Measurements from ENCODE around the gene GPR146. TPM values are rescaled to one million over a fixed set of nuclear protein-coding genes. Genes with fewer than 3 reads are reported as not detected.

The GPR146 gene
- total RNA-seq, 1 donor from 2014 or later = 1.2 TPM

GRCh38 chr7:1014681-1015080 lies 29.7 kb upstream of the GPR146 start:
- DNase-seq (ENCODE audit: extremely low spot score, unreplicated experiment) = no peak
- H3K36me3 Mint-ChIP-seq = peaks cover 4% of the 10 kb centered on the region
- TF ChIP-seq CTCF (conservative IDR thresholded peaks at IDR 0.05) = no peak
- H3K4me3 Mint-ChIP-seq = no peak overlapping the region
- peaks cover 10% of the 10 kb centered on the region for H3K4me1 Mint-ChIP-seq (ENCODE audit: unreplicated experiment)
- H3K27me3 Mint-ChIP-seq = no peaks in the 10 kb centered on the region
- no peak overlapping the region for H3K27ac Mint-ChIP-seq
- no peaks in the 10 kb centered on the region for H3K9me3 Mint-ChIP-seq

GRCh38 chr7:1015196-1016121 lies 28.9 kb upstream of the GPR146 start:
- Mint-ChIP-seq H3K4me3 (no peak overlapping the region), H3K4me1 (ENCODE audit: unreplicated experiment) (peaks cover 10% of the 10 kb centered on the region), H3K36me3 (peaks cover 4% of the 10 kb centered on the region), H3K27me3 (no peaks in the 10 kb centered on the region), H3K27ac (peak overlapping the region; percentile 23), H3K9me3 (no peaks in the 10 kb centered on the region)
- TF ChIP-seq CTCF (conservative IDR thresholded peaks at IDR 0.05) = no peak
- no peak for DNase-seq (ENCODE audit: extremely low spot score, unreplicated experiment)

- Mint-ChIP-seq H3K4me1 (ENCODE audit: unreplicated experiment) (peaks cover 10% of the 10 kb centered on the region), H3K9me3 (no peaks in the 10 kb centered on the region), H3K27ac (no peak overlapping the region), H3K27me3 (no peaks in the 10 kb centered on the region), H3K36me3 (peaks cover 8% of the 10 kb centered on the region), H3K4me3 (no peak overlapping the region)
- no peak for DNase-seq (ENCODE audit: extremely low spot score, unreplicated experiment)
- TF ChIP-seq CTCF (conservative IDR thresholded peaks at IDR 0.05) = no peak
Measured at GRCh38 chr7:1016577-1017531, 27.5 kb upstream of the GPR146 start.

- no peak for TF ChIP-seq CTCF (conservative IDR thresholded peaks at IDR 0.05)
- H3K4me1 Mint-ChIP-seq (ENCODE audit: unreplicated experiment) = peaks cover 10% of the 10 kb centered on the region
- H3K27me3 Mint-ChIP-seq = no peaks in the 10 kb centered on the region
- peaks cover 8% of the 10 kb centered on the region for H3K36me3 Mint-ChIP-seq
- DNase-seq (ENCODE audit: extremely low spot score, unreplicated experiment) = no peak
- H3K27ac Mint-ChIP-seq = peak overlapping the region; percentile 13
- no peak overlapping the region for H3K4me3 Mint-ChIP-seq
- H3K9me3 Mint-ChIP-seq = no peaks in the 10 kb centered on the region
Measured at GRCh38 chr7:1017586-1018333, 26.6 kb upstream of the GPR146 start.

- Mint-ChIP-seq H3K27me3 (no peaks in the 10 kb centered on the region), H3K4me1 (ENCODE audit: unreplicated experiment) (peaks cover 10% of the 10 kb centered on the region), H3K4me3 (no peak overlapping the region), H3K36me3 (peaks cover 8% of the 10 kb centered on the region), H3K9me3 (no peaks in the 10 kb centered on the region), H3K27ac (peak overlapping the region; percentile 13)
- no peak for TF ChIP-seq CTCF (conservative IDR thresholded peaks at IDR 0.05)
- DNase-seq (ENCODE audit: extremely low spot score, unreplicated experiment) = no peak
Measured at GRCh38 chr7:1018334-1018695, 26.0 kb upstream of the GPR146 start.
